Measurements from ENCODE around the gene SCFD1. TPM values are rescaled to one million over a fixed set of nuclear protein-coding genes. Genes with fewer than 3 reads are reported as not detected.

SCFD1 gene
- 38.0 to 43.6 TPM (median 38.9 TPM) in 5 replicates for total RNA-seq (2022; extraction: Qiagen RNA extraction)

GRCh38 chr14:30621940-30622830, at the start of gene SCFD1:
Gene SCFD1 (plus strand): TSS chr14:30622319. CDS start chr14:30622339, 20 bp downstream.

Other genes with a start within 250 kb of the SCFD1 start
- 10.8 to 19.8 TPM (median 16.8 TPM) in 5 replicates for gene G2E3, start 63.2 kb upstream of the SCFD1 start, total RNA-seq (2022; extraction: Qiagen RNA extraction)

Measured in A549 treated with dexamethasone at 1 μM for 4 hours (cell line).